Measurements from ENCODE around the gene PRDM16.

PRDM16 gene

GRCh38 chr1:3463408-3463863 lies 394.4 kb downstream of the PRDM16 start:
- DNase-seq (ENCODE audit: low spot score) = no peak

DNA sequence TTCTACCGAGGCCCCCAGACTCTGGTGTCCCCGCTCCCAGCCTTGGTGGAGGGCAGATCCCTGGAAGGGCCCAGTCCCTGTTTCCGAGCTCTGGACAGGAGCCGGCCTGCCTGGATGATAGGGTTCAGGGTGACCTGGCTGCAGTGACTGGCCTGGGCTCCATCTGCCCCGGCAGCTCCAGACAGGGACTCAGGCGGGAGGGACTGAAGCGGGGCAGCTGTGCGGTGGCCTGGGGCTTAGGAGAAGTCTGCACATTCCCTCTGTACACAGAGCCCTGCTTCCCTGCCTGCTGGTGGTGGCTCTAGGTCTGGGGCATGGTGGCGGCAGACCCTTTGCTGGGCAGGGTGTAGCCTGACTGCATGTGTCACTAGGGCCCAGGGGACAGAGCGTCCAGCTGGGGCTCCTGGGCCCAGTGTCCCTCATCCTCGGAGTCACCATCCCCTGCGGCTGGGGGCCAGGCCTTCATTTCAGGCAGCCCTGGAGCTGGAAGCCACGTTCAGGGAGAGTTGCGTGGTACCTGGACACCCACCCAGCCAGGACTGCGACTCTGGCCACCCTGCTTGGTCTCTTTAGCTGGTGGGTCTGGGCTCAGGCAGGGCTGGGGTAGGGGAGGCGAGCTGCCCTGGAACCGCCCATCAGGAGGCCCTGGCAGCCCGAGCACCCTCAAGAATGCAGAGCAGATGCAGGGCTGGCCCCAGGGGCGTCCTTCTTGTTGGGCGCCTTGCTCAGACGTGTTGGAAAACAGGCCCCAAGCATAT lies 395.1 kb downstream of the PRDM16 start:
- no peak for DNase-seq (ENCODE audit: low spot score)

- DNase-seq (ENCODE audit: low spot score) = no peak
Observed at GRCh38 chr1:3464649-3465025, 395.6 kb downstream of the PRDM16 start.

- no peak for DNase-seq (ENCODE audit: low spot score)
Observed at GRCh38 chr1:3465091-3465934, 396.3 kb downstream of the PRDM16 start.

GRCh38 chr1:3465935-3466321 lies 396.9 kb downstream of the PRDM16 start:
- DNase-seq (ENCODE audit: low spot score) = no peak

GRCh38 chr1:3466366-3467075 lies 397.5 kb downstream of the PRDM16 start:
- DNase-seq (ENCODE audit: low spot score) = no peak

GRCh38 chr1:3467096-3468036 lies 398.4 kb downstream of the PRDM16 start:
- no peak for DNase-seq (ENCODE audit: low spot score)

DNA sequence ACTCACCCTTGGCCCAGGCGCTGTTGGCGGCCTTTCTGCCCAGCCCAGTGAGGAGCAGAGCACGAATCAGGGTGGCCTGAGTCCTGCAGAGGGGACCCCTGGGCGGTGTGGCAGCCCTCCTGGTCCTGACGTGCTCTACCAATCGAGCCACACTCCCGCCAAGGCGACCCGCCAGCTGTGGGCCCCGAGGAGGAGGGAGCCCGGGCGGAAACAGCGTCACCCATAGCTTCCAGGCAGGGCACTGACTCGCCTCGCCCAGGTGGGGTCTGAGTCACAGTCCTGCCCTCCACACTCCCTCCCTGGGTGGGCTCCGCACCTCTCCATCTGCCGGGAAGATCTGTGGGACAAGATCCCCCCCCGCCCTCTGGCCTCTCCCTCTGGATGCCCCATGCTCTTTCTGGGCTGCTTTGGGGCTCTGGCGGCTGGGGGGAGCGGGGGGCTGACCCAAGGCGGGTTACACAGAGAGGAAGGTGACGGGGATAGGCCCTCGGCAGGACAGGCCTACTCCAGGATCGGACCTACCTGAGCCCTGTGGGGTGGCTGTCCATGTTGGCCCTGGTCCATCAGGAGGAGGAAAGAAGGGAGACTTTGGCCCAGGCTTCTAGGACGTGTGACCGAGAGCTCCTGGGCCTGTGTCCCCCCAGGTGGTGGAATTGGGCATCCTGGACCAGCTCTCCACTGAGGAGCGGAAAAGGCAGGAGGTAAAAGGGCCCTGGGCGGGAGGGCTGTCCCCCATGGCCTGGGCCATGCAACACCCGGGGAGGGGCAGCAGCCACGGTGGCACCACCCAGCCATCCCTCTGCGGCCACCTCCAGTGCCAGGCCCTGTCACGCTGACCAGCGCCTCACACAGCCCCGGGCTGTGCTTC lies 399.5 kb downstream of the PRDM16 start:
- no peak for DNase-seq (ENCODE audit: low spot score)

DNA sequence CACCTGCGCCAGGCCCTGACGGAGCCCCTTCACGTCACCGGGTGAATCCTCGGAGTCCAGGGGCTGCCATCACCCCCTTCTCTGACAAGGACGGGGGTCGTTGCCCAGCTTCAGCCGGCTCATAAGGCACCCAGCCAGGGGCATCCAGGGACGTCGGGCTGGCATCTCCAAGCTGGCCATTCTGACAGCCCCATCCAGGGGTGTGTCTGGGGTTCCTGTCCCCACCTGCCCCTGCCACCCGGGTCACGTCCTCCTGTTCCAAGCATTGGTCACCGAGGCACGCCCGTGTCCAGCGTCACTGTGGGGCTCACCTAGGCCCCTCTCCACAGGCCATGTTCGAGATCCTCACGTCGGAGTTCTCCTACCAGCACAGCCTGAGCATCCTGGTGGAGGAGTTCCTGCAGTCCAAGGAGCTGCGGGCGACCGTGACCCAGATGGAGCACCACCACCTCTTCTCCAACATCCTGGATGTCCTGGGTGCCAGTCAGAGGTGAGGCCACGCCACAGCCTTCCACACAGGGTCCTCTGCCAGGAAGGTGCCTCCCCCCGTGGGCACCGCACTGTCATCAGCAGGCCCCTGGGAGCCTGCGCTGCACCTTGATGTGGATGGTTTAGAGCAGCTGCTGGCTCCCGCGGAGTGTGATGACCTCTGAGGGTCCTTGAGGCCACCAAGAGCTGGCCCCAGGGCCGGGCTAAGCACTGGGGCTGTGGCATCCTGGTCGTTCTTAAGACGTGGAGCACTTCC lies 400.3 kb downstream of the PRDM16 start:
- no peak for DNase-seq (ENCODE audit: low spot score)

DNA sequence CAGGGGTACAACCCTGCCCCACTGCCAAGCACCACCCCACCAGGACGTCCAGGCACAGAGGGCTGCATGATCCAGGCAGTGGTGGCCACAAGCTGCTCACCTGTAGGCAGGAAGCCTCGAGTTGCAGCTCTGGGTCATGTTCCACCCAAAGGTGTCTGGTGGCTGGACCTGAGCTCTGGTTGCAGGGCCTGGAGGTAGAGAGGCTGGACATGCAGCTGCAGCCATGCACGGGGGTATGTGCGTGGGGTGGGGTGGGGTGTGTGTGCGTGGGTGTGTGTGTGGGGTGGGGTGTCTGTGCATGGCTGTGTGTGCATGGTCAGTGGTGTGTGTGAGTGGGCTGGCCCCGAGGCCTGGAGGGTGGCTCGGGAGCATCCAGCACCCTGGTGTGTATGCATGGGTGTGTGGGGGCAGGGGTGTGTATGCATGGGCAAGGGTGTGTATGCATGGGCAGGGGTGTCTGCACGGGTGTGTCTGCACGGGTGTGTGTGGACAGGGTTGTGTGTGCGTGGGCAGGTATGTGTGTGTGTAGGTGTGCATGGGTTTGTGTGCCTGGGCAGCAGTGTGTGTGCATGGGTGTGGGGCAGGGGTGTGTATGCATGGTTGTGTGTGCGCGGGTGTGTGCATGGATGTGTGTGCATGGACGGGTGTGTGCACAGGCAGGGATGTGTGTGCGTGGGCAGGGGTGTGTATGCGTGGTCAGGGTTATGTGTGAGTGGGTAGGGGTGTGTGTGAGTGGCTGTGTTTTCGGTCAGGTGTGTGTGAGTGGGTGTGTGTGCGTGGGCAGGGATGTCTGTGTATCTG lies 401.0 kb downstream of the PRDM16 start:
- no peak for DNase-seq (ENCODE audit: low spot score)

- no peak for DNase-seq (ENCODE audit: low spot score)
Observed at GRCh38 chr1:3470650-3471355, 401.8 kb downstream of the PRDM16 start.

DNA sequence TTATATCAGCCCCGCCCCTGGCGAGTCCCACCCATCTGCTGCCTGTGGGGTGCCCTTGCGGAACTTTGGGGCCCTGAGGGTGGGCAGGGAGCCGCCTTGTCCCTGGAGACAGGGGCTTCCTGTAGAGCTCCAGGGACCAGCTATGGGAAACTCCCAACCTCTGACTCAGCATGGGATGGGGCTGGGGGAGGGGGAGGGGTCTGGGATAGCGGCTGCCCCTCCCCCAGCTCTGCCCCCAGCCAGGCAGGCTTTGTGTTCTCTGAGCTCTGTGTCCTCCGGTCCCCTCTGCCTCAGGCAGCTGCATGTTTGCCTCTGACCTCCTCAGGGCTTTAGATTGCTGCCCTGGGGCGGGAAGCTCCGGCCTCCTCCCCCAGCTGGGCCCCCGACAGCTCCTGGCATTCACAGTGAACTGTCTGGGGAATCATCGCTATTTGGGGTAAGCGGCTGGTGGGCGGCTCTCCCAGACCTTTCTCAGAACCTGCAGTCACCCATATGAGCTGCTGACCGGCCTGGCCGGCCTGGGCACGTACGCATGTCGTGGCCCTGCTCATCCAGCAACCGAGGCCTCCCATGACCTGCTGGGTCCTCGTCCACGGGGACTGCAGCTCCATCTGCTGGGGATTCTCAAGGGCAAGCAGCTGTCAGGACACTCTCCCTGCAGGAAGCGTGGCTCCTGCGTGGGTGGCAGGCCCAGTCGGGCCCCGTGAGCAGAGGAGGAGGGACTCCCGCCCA lies 402.5 kb downstream of the PRDM16 start:
- no peak for DNase-seq (ENCODE audit: low spot score)

GRCh38 chr1:3472088-3472850 lies 403.3 kb downstream of the PRDM16 start:
- no peak for DNase-seq (ENCODE audit: low spot score)

DNA sequence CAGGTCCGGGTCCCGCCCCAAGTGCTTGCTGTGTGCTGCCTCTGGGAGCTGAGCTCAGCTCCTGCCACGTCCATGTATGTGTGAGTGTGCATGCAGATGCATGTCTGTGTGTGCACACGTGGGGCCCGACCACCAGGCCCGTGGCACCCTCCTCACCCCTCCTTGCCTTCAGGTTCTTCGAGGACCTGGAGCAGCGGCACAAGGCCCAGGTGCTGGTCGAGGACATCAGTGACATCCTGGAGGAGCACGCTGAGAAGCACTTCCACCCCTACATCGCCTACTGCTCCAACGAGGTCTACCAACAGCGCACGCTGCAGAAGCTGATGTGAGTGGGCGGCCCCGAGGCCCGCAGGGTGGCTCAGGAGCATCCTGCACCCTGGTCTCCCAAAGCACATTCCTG lies 403.9 kb downstream of the PRDM16 start:
- DNase-seq (ENCODE audit: low spot score) = no peak

GRCh38 chr1:3473381-3473844 lies 404.4 kb downstream of the PRDM16 start:
- DNase-seq (ENCODE audit: low spot score) = no peak

DNA sequence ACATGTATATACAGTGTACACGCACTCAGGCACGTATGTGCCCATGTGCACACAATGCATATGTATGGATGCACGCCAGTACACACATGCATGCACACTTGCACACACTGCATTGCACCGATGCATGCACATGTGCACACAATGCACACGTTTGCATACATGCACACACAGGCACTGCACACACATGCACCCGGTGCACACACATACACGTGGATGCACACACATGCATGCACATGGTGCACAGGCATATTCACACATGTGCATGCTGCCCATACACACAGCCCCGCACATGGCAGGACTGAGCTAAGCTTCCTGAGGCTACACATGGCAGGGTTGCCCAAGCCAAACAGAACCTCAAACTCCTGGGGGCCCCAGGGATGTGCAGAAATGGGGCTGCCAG lies 405.0 kb downstream of the PRDM16 start:
- no peak for DNase-seq (ENCODE audit: low spot score)

GRCh38 chr1:3474421-3474820 lies 405.4 kb downstream of the PRDM16 start:
- no peak for DNase-seq (ENCODE audit: low spot score)
